Nucleus accumbens (tissue), 56 donors: ENCODE measurements around the gene WBP1L.
"Not testable (repeated sequence)": the region's sequence is repeated elsewhere in the genome, so short reads cannot be mapped to it uniquely, and the experiment has no call there.

Source experiments
- DNase-seq, 56 donors: peaks; one replicate each; lab custom pipeline; 2025; lab: John Stamatoyannopoulos, UW

WBP1L gene

DNA sequence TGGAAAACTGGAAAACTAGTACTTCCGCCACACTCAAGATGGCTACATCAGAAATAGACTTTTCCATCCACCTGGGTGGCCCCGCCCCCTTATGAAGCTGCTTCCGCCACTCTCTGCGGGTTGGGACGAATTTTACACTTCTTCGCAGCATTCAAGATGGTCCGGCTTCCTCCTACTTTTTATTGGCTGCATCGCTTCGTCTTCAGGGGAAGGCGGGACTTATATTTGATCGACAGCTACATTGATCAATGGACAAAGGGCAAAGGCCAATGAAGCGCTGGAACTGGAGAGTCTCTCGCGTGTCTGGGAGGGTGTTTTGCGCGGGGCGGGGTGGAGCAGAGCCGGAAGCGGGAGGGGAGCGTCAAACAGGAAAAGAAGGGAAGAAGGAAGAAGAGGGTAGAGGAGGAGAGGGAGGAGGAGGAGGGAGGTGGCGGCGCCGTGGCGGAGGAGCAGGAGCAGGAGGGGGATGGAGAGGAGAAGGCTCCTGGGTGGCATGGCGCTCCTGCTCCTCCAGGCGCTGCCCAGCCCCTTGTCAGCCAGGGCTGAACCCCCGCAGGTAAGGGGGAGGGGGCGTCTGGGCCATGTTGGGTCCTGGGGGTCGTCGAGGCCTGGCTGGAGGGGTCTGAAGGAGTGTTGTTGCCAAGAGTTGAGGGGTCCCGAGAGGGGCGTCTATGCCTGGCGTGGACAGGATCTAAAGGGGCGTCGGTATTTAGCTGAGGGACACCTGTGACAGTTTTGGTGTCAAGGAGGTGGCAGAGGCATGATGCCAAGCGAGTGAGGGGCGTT is at the start of gene WBP1L:
WBP1L (plus strand) TSS at position 361 of the 786 bp plus-strand sequence; CDS start at position 467, 106 bp downstream.
- DNase-seq: peak; percentile 52 to 99 (median 96)

DNA sequence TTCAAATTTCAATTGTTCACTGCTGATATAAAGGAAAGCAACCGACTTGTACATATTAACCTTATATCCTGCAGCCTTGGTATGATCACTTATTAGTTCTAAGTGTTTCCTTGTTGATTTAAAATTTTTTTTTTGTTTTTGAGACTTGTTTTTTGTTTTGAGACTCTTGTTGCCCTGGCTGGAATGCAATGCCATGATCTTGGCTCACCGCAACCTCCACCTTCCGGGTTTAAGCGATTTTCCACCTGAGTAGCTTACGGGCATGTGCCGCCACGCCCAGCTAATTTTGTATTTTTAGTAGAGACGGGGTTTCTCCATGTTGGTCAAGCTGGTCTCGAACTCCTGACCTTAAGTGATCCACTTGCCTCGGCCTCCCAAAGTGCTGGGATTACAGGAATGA is 48.3 kb upstream of the WBP1L start:
- not testable (repeated sequence) for DNase-seq

DNA sequence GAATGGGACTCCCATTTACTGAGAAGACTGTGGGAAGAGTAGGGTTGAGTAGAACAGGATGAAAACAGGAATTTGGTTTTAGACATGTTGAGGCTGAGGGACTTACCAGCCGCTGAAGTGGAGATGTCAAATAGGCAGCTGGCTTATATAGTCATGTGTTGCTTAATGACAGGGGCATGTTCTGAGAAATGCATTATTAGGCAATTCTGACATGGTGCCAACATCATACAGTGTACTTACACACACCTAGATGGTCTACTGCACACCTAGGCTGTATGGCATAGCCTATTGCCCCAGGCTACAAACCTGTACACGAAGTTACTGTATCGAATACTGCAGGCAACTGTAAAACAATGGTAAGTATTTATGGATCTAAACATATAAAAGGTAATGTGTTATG is 47.0 kb upstream of the WBP1L start:
- no peak for DNase-seq

DNA sequence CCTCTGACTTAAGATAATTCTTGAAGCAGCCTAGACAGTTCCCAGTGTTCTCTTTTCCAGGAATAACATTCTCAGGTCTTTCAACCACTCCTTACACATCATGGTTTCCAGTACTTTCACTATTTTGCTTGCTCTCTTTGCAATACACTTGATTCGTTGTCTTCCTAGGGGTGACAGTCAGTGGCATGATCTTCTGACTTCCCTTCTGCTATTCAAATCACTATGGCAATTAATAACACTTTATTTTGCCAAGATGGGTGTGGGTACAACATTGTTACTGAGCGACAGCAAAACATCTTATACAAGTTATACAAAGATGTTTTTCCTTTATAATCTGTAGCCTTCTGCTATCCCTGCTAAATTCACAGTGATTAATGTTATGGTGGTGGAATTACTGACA is 44.9 kb upstream of the WBP1L start:
- no peak for DNase-seq

DNA sequence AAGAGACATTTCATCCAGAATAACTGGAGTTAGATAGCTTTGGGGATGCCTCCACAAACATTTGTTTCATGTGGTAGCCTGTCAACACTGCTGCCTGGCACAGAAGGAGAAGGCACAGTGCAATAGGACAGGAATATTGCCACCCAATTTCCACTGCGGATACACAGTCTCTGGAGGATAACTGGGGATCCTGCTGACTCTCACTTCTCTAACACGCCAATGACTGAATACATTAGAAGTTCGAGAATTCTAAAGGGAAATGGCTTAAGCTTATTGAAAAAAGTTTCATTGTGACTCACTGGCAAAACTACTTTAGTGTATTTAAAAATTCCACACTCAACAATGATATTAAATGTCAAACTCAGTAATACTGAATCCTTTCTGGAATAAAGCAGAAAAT is 42.5 kb upstream of the WBP1L start:
- no peak for DNase-seq

DNA sequence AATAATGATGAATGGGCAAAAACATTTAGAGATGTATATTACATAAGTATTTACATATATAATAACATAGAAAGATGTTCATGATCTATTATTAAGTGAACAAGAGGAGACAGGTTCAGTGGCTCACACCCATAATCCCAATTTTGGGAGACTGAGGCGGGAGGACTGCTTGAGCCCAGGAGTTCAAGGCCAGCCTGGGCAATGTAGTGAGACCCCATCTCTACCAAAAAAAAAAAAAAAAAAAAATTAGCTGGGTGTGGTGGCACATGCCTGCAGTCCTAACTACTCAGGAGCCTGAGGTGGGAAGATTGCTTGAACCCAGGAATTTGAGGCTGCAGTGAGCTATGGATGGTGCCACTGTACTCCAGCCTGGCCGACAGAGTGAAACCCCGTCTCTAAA is 42.0 kb upstream of the WBP1L start:
- DNase-seq: no peak

DNA sequence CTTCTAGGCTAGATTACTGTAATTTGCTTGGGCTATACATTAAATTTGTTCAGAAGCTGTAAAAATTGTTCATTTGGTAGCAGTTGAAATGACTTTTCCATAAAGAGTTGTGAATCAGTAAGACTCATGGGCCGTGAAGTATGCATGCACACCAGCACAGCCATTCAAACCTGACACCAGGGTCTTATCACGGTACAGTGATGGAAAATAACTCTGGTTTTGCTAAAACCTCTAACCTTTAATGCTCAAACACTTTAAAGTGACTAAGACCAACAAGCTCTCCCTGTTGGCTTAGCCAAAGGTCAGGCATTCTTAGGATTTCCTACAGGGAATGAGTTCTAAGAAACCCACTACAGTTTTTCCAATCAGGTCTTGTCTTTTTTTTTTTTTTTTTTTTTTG is 41.0 kb upstream of the WBP1L start:
- DNase-seq: no peak

DNA sequence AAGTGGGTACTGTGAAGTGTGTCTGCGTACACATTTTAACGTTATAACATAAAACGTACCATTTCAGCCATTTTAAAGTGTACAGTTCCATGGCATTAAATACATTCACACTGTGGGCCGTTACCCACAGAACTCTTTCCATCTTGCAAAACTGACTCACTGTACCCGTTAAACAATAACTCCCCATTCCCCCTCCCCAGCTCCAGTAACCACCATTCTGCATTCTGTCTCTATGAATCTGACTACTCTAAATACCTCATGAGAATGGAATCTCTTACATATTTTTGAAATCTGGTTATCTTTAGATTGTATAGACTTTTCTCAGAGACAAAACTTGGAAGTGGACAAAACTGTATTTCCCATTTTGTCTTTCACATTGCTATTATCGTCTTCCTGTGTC is 38.8 kb upstream of the WBP1L start:
- no peak for DNase-seq

DNA sequence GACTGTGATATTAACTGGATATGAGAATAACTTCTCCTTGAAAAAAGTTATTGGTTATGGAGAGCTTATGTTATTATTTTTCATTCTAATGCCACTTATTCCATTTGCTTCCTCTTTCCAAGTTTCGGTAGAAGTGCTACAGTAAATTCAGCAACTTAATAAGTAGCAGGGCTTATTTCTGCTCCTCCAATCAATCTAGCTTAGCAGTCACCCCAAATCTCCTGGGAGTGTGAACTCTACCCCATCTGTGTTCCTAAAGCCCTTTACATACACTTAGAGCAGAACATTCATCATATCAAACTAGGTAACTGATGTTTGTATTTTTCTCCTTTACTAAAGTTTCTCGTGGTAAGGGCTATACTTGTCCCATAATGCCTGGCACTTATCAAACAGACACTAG is 38.2 kb upstream of the WBP1L start:
- no peak for DNase-seq

DNA sequence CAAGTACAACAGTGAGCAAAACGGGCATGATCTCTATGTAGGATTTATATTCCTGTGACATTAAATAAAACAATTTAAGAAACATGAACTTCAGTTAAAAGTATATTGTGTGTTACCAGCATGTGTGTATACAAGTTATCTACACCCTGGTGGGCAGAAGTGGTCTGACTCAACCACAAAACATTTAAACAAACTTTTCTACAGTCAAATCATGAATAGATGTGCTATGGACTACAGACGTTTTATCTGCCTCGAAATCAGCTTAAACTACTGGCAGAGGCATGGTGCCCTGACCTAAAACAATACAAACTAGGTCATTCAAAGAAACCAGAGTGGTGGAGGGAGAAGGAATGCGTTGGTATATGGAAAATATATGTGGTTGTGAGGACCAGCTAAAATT is 33.1 kb upstream of the WBP1L start:
- no peak for DNase-seq

DNA sequence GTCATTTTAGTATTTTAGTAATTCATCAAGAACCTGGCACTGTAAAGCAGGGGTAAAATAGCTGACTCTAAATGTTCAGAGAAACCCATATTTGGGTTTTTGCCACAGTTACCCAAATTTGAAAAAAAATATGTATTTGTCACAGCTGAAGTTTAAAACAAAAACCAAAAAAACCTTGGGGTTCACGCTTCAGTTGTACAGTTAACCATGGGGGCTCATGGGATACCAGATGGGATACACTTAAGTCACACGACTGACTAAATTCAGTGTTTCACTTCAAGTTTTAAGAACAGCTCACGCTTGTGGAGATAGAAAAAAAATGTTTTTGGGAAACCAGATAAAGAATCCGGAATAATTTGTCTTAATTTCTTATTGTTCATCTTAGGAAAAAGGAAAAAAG is 31.7 kb upstream of the WBP1L start:
- DNase-seq: no peak

DNA sequence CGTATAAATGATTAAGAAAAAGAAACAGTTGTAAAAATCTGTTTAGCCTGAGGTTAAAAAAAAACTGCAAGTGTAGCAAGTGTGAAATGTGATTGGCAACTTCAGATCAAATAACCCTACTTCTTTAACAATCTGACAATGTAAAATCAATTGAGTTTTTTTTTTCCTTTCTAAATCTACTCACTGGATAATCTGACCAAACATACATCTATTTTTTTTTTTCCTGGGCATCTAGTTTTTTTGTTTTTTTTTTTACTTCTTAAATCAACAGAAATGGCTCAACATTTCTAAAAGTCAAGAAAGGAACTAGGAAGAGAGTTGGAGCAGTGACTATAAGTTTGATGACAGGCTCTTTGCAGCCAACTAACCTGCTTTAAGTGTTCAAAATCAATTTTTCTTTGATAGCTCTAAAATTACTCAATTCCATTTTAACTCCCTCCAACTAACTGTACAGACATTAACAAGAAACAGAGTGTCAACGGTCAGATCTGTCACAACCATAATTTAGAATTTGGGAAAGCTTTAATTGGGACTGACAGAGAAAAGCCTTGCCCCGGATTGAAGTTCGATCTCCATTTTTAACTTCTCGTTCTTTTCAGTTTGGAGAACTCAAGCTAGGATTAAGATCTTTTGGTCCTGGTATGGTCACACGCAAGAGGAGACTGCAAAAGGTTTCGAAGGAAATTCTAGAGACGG is 30.8 kb upstream of the WBP1L start:
- DNase-seq: no peak

DNA sequence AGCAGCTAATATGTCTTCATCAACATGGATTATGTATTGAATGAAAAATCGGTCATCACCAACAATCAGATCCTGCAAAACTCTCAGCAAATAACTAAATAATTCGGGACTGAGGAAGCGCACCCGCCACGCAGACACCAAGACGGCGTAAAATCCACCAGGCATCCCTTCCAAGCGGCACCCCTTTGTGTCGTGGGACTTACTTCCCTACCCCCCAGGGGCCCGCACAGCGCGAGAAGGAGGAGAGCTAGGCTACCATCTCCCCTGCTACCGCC is 30.3 kb upstream of the WBP1L start:
- peak in 2 of 56 donors; percentile 68 for DNase-seq

DNA sequence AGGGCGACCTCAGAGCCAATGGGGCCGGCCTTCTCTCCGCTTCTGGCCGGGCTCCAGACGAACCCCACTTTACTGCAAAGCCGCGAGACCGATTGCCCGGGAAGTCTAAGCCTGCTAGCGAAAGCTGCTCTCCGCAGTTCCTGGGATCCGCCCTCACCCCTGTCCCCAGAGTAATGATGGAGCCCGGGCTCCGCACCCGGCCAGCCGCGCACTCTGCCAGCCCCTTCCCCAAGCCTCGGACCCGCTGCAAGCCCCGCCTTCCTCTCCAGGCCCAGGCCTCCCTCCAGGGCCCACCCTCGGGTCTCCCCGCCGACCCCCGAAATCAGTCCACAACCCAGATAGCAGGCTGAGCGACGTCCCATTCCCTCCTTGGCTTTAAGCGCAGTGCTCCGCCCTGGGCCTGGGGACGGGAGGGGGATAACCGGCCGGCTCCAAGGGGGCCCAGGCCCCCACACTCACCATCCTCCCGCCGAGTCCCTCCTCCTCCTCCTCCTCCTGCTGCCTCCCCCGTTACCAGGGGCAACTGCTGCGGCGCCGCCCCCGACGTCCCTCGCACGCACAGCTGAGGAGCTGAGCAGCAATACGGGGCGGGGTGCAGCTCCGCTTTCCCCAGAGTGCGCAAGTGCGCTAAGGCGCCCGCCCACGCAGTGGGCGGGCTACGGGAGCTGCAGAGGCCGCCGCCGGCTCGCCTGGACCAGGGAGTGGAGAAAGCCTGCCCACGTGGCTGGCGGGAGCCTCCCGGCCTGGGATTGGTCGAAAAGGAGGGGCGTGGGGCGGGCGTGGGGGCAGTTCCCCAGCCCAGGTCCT is 29.7 kb upstream of the WBP1L start, which contains the start of gene ARL3:
ARL3 (minus strand) TSS at position 584 of the 807 bp plus-strand sequence; CDS start at position 462, 122 bp downstream.
- peak; percentile 80 to 99 (median 97) for DNase-seq

DNA sequence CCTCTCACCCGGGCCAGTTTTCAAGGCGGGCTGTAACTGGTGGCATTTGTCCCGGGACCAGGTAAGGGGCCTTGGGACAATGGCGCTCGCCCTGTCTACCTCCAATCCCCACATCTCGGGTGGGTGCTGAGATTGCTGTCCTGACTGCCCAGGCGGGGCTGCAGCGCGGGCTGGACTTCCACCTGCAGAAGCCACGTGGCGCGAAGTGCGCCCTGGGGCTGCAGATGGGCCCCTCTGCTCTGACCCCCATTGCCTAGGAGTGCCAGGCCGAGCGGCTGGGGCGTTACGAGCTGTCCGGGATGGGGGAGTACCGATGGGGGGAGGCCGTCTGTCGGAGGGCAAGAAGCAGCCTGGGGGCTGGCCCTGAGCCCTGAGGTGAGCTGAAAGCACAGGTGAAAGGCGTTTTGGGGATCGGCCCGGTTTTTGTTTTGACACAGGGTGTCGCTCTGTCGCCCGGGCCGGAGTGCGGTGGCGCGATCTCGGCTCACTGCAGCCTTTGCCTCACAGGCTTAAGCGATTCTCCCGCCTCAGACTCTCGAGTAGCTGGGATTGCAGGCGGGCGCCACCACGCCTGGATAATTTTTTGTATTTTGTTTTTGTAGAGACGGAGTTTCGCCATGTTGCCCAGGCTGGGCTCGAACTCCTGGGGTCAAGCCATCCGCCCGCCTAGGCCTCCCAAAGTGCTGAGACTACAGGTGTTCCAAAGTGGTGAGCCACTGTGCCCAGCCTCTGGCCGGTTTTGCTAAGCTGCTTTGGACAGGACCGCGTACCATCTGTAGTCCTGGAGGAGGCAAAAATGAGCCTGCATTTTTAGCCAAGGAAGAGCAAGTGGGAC is 28.9 kb upstream of the WBP1L start, which contains the start of gene SFXN2:
SFXN2 (plus strand) TSS at position 16 of the 835 bp plus-strand sequence. CDS start 12,001 bp downstream, outside the sequence.
- peak in 12 of 56 donors; percentile 23 to 60 (median 51) for DNase-seq

DNA sequence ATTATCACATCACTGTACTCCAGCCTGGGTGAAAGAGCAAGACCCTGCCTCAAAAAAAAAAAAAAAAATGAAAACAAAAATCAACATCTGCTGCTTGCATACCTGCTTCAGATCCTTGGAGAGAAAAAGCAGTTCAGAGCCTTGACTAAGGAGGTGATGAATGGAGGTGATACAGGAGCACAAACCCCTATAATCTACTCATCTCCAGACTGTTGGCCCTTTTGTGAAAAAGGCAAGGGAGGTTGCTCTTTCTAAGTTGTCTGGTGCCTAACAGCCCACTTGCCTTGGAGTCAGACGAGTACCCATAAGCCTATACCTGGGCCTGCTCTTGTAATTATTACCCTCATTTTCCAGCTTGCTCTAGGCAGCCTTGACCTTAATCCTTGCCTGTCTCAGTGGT is 27.9 kb upstream of the WBP1L start:
- DNase-seq: no peak

DNA sequence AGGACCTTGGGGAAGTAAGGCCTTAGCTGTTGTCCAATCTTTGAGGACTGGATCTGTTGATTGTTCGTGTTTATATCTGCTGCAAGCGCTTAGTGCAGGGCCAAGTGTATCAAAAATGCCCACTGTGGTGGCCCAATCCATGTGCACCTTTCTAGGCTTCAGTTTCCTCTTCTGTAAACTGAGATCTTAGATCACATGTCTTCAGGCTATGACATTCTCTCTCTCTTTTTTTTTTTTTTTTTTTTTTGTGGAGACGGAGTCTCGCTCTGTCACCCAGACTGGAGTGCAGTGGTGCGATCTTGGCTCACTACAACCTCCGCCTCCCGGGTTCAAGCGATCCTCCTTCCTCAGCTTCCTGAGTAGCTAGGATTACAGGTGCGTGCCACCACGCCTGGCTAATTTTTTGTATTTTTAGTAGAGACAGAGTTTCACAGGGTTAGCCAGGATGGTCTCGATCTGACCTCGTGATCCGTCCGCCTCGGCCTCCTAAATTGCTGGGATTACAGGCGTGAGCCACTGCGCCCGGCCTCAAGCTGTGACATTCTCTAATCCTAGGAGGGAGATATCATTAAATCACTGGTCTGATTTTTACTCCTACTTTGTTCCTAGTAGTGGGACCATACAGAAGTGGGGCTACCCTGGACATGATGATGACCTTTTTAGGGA is 26.7 kb upstream of the WBP1L start:
- not testable (repeated sequence) for DNase-seq

DNA sequence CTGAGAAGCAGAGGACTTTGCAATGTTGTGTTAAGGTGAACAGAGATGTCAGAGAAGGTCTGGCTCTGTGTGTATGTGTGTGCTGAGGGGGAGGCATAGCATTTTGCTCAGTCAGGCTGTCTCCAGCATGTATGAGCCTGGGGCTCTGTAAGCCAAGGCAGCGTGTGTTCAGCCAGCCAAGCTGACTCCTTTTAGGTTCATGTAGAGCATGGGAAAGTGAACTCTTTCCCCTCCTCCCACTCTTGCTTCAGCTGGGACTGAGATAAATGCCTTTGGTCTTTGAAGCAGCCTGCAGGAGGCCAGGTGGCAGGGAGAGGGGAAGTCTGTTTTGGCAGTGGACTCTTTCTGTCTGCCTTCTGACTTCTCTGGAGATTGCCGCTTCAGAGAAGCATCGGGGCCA is 25.5 kb upstream of the WBP1L start:
- DNase-seq: no peak

DNA sequence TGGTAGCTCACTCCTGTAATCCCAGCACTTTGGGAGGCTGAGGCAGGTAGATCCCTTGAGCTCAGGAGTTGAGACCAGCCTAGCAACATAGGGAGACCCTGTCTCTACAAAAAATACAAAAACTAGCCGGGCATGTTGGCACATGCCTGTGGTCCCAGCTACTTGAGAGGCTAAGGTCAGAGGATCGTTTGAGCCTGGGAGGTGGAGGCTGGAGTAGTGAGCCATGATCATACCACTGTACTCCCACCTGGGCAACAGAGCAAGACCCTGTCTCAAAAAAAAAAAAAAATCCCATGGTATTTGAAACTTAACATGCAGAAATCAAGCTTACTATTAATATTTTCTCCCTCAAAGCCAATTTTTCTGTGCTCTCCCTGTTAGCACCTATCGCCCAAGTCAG is 23.4 kb upstream of the WBP1L start:
- no peak for DNase-seq
